NCI-H69 (cell line): Measurements from ENCODE around the gene PTPRT.
A peak's percentile ranks its signal among the peaks of the same experiment; 100 is the strongest.

Source experiments
- DNase-seq: peaks from one replicate; lab custom pipeline; 2025; lab: John Stamatoyannopoulos, UW

The PTPRT gene

DNA sequence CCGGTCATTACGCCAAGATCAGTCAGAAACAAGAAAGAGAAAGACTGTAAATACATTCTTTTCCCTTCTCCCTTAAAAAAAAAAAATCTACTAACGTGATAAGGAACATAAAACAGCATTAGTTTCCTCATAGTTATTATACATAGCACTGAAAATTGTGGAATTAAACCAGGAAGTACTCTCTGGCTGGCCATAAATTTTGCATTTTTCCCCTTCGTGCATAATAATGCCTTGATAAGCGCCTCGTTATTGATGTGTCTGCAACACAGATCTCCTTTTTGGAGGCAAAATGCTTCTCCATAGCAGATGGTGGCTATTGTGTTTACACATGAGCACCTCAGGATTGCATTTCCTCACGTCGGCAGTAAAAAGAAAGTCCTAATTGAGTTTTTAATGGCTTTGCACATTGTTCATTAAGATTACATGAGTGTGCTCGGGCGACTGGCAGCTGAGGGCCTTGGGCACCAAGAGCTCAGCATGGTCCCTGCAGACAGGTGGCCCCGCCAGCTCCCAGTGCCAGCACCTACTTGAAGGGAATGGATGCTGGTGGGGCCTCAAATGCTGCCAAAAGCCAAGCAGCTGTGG lies 394.5 kb downstream of the PTPRT start:
- no peak for DNase-seq

DNA sequence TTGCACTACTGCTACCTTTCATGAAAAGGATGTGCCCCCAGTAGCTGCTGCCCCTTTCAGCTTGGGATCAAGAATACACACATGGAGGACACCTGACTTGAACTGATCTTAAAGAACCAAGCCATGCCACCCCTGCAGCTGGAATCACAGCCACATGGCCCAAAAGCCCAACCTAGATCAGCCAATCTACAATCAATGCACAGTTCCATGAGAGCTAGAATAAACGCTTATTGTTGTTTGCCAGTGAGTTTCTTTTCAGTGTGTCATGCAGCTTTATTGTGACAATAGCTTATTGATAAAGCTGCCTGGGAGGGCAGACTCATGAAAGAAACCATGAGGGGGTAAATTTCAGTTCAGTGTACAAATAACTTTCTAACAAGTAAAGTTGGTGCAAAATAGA lies 397.7 kb downstream of the PTPRT start:
- no peak for DNase-seq

- no peak for DNase-seq
Measured at GRCh38 chr20:42790111-42790510, 399.6 kb downstream of the PTPRT start.

DNA sequence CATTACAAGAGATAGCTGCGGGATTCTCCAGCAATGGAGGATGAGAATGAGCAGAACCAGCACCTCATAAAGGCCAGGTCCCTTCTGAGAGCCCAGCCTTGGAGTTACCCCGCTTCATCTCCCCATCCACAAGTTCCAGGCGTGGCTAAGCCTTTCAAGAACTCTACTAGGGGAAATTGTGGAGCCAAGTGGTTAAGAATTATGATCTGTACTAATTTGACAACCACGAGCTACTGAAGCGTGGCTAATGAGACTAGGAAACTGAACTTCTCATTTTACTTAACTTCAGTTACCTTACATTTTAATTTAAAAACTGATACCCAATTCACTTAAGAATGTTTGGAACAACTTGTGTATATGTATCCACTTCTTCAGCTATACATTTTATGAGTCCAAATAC lies 401.0 kb downstream of the PTPRT start:
- DNase-seq, result no peak

DNA sequence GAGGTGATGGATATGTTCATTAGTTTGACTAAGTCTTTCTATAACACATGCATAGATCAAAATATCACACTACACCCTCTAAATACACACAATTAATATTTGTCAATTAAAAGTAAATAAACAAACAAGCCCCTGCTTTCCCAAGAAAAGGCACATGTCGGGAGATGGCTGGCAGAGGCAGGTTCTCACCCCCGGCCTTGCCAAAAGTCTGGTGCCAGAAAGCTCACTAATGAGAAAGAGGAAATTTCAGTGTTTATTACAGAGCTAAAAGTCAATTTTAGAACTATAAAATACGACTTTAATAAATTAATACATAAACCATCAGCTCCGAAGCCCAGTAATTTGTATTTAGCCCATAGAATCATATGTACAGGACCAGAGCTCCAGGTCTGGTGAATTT lies 404.7 kb downstream of the PTPRT start:
- DNase-seq, result no peak

DNA sequence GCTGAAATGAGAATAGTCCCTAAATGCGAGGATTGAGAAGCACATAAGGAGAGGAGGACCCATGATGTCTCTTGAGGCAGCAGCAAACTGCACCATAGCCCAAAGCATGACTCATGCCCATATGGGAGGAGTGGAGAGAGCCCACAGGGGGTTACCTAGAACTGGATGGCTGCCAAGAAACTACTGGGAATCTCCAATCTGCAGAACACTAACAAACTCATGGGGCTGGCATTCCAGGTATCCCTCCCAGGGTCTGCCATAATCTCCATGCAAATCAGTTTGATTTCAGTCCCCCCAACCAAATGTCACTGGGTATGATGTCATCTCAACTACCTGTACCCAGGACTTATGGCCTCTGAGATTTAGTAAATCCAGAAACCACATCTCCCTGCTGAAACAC lies 410.5 kb downstream of the PTPRT start:
- DNase-seq, result peak; percentile 4

DNA sequence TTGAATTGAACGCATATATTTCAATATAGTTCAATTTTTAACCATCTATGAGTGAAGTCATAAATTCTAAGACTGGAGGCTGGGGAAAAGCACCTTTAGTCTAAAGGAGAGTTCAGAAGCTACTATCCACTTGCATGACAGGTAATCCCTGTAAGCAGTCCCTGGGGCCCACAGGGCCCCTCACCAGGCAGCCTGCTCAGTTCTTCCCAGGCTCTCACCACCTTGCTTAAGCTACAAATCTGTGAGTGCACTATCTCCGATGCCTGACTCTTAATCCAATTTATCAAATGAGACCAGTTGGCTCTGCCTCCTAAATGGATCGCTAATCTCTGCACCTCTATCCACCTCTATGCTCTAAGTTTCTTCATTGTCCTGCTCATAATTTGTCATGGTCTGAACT lies 413.8 kb downstream of the PTPRT start:
- DNase-seq, result no peak

DNA sequence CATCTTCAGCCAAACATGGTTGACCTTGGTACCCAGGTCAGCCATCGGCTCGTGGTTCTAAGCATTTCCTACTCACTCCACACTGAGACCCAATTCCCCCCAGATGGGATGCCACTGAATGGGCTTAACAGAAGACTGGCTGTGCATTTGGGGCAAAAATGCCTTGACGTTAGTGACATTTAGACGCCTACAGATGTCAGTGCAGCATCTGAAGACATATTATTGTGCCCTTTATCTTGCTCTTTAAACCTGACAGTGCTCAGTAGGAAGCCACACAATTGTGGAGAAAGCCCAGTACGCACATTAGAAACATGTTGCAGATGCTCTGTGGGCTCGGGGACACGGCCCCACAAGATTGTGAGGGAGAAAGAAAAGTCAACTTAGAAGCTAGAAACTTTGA lies 414.7 kb downstream of the PTPRT start:
- DNase-seq, result no peak

- DNase-seq, result no peak
Measured at GRCh38 chr20:42763015-42763414, 426.7 kb downstream of the PTPRT start.

DNA sequence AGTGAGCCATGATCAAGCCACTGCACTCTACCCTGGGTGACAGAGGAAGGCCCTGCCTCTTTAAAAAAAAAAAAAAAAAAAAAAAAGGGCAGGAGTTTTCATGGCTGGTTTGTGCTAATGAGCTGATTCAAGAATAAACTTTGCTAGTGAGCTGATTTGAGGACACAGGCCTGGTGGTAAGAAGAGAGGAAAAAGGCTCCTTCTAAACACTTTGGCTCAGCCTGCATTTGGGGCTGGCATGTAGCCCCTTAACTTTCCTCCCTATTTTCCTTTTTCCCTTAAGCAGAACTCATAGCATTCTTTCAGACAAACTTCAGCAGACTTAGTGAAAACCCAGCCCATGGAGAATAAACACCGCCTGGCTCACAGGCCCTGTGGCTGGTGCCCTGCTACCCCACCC lies 432.7 kb downstream of the PTPRT start:
- no peak for DNase-seq

DNA sequence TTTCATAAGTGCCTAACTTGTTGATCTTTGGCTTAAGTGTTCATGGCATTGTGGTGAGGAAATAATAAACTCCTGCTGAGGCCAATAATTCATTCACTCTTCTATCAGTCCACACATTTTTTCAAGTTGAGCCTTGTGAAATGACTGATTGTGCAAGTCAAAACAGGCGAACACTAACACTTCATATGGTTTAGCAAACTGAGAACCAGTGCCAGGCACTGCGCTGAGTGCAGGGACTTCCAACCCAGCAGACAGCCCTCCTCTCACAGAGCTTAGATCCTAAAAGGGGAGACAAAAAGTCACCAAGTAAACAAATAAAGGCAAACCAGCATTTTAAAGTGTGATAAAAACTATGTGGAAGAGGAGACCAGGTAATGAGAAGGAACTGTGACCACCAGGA lies 435.0 kb downstream of the PTPRT start:
- DNase-seq, result no peak

GRCh38 chr20:42752620-42753019 lies 437.1 kb downstream of the PTPRT start:
- DNase-seq, result no peak

GRCh38 chr20:42749556-42749955 lies 440.1 kb downstream of the PTPRT start:
- DNase-seq, result no peak

DNA sequence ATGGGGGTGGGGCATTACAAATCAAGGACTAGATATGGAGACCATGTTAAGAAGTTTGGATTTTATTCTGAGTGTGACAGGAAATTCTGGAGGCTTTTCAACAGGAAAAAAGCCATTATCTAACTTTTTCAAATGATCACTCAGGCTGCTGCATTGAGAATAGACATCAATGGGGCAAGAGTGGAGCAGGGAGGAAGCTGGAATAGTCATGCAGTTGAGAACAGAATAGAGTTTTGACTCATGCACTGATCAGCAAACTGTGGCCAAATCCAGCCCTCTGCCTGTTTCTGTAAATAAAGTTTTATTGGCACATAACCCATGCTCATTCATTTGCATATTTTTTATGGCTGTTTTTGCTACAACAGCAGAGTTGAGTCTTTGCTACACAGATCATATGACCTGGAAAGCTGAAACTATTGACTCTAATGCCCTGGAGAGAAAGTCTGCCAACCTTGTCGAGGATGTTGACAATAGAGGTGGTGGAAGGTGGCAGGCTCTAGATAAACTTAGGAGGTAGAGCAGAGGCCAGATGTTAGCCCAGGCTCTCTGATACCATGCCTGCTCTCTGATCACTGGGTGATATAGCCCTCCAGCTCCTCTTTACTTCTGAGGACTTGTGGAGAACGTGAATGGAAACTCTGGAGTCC lies 441.8 kb downstream of the PTPRT start:
- no peak for DNase-seq

- no peak for DNase-seq
Measured at GRCh38 chr20:42744756-42745465, 444.8 kb downstream of the PTPRT start.

DNA sequence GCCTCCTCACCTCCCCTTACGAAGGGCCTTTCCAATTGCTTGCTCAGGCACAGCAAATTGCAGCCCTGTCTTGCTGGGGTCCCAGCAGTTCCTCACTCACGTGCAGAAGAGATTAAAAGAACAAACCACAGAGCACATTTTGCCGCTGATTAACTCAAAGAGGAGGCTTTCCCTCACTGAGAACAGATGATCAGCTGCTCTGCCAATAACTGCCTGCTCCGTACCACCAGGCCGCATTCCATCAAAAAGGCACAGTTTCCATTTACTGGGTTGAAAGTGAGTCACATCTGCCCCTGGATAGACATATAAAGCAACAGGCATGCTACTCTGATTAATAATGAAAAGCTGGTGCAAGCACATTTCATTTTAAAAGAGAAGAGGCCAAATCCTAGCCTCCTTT lies 446.8 kb downstream of the PTPRT start:
- no peak for DNase-seq

GRCh38 chr20:42741906-42742305 lies 447.8 kb downstream of the PTPRT start:
- DNase-seq, result no peak

DNA sequence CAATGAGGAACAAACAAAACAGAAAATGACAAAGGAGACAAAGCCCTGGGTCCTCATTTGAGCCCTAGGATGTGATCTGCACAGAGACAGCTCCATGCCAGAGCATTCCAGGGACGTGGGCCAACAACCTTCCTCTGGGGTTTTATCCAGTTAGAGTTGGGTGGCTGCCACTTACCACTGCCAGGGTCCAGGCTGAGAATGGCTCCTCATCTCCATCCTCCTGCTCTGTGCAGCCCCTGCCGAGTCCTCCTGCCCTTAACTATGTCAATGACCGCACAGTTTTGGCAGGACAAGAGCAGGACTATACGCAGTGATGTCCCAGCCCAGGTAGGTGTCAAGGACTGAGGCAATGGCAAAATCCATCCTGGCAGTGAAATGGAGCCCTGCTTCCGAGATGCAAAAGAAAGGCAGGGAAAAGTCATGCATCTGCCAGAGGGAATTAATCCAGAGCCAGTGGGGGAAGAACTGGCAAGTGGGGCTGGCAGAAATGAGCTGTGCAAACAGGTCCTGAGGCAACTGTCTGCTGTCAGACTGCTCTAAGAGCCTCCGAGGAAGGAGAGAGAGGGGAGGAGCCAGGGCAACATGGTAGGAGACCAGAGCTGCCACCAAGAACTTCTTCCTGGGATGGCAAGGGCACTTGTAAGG lies 449.4 kb downstream of the PTPRT start:
- DNase-seq, result no peak

DNA sequence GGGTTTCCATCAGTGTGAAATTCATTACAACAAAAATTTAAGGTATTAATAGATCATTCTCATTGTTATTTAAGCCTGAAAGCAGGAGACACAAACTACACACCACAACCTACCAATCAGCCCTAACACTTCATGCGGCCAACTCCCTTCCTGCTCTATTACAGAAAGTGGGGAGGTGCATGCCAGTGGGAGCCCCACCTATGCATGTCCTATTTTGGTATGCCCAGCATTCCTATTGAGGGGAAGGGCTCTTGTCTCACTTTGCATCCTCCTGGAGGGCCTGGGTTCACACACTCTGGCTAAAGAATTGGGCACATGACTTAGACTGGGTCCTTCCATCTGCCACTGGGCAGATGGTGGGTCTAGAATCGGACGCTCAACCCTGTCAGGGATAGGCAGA lies 450.0 kb downstream of the PTPRT start:
- DNase-seq, result no peak

- no peak for DNase-seq
Measured at GRCh38 chr20:42735539-42735938, 454.2 kb downstream of the PTPRT start.

DNA sequence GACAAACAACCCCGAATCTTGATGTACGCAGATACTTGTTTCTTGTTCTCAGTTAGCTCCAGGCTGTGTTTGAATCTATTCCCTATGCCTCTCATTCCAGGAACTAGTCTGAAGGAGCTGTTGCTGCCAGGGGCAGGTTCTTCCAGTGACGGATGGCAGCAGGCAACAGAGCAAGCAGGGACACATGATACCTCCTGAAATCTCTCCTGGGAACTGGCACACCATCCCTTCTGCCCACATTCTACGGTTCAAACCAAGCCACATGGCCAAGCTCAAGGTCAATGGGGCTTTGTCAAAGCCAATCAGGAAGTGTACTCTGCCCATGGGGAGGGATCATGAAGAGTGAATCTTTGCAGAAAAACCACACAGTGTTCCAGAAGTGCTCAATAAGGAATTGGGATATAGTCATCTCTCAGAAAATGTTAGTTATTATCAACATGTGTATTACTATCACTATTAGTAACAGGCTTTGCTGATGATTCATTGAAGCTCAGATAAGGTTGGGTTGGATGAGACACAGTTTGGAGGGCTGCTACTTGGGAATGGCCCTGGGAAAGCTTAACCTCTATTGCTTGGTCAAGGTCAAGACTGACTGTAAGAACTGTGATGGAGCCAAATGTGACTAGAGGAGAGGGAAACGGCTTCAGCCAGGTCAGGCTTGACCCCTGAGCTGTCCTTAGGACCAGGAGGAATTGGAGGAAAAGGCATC lies 454.9 kb downstream of the PTPRT start:
- DNase-seq, result no peak

GRCh38 chr20:42721923-42722322 lies 467.8 kb downstream of the PTPRT start:
- DNase-seq, result no peak
